ENCODE measurements around the gene SLN.

Gene SLN

DNA sequence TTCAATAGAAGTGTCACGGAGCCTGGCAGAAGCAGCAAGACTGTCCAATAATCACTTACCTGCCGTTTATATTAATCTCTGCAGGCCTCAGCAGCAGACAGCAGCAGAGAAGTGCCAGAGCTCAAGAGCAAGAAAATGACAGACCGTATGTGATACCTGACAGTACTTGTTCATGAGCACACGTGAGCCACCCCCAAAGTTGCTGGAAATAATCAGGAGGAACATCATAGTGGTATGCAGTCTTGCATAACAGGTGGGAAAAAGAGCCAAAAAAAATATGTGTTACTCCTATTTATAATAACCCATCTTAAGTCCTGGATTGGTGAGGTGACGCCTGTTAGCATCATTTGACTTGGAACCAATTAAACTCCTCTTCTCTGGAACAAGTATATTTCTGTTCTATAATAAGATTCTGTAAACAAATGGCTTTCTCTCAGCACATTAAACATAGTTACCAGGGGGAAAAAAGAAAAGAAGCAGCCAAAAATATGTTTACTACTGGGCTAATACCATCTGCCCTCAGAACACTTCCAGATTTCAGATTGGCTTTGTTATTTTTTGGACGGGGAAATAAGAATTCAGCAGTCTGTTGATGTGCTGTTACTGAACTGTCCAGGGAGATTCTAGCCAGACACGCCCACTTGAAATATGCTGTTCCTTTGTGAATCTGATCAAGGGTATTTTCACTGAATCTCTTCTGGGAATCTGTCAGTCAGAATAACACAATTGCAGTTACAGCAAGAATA, 7.9 kb upstream of the SLN start:
- DNase-seq (ENCODE audit: low read depth) = no peak

DNA sequence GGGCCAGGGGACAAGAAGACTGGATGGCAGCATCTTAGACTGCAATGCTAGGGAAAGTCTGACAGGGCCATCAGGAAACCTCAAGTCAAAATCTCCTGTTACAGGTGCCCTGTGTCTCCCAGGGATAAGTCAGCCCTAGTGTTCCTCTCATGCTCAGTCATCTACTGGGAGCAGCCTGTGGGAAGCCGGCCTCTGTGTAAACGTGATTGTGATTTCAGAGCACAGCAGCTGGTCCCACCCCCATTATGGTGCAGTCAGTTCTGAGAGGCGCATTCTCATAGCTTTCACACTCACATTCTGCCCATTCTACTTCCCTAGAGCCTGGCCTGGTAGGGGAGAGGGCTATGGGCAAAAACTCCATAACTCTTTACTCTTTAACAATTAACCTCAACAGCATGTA, 7.2 kb upstream of the SLN start:
- no peak for DNase-seq (ENCODE audit: low read depth)

DNA sequence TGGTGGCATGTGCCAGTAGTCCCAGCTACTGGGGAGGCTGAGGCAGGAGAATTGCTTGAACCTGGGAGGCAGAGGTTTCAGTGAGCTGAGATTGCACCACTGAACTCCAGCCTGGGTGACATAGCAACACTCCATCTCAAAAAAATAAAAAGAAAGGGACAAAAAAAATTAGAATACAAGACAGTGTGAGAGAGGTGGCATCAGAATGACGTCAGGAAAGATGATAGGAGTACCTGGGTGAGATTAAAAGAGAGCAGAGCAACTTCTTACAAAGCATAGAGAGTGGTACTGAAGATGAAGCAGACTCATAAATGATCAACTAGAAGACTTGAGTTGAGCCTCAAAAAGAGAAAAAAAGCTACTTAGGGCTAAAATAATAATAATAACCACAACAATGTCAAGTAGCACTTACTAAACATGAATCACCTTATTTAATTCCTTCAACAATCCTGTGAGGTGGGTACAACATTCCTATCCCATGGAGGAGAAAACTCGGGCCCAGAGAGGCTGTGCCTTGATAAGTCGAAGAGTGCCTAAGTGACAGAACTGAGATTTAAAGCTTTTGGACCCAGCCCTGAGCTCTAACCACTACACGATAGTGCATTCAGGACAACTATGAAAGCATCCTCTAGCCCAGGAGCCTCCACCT, 5.2 kb upstream of the SLN start:
- DNase-seq (ENCODE audit: low read depth) = no peak

DNA sequence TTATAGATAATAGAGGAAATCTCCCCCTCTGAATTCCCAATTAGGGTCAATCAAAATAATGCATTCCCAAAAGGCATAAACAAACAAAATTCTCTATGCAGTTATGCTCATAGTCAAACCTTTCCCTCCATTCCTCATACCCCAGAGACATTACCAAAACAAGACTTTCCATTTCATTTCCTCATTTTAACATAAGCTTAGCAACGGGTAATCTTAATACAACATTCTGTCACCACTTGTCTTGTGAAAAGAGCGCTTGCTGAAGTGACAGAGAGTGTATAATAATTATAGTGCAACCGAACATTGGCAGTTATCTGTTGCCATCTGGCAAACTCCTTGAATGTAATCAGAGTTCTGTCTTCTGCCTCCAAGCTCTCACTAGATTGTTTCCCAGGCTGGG, 1.2 kb upstream of the SLN start:
- DNase-seq (ENCODE audit: low read depth) = no peak

DNA sequence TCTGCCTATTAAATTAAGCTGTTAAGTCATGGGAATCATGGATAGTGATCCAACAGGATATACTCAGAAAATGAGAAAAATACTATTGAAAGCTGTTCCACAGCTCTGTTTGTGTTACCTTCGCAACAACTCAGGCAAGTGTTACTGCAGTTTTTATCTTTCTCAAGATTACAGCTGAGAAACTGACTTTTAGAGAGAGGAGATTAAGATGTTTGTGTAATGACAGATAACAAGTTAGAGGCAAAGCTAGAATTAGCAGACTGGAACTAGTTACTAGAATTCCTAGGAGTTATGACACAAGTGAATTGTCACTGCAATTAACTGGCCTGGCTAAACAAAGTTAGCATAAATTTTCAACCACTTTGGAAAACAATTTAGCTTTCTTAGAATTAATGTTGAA, 1.6 kb downstream of the SLN start:
- no peak for DNase-seq (ENCODE audit: low read depth)

DNA sequence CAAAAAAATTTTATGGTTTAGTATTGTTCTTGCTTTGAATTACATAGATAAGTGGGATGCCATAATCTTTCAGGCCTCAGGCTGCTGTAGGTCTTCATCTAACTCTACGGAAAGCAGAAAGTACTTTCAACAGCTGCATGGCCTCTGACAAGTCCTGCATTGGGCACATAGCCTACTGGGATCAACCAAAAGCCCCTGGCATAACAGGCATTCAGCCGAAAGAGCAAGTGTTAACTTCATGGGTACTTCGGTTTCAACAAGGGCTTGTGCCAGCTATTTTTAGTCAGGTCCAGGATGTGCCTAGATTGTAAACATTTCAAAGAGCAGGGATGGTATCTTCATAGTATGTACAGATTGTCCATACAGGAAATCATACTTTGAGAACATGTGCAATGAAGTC, 3.1 kb downstream of the SLN start:
- no peak for DNase-seq (ENCODE audit: low read depth)

DNA sequence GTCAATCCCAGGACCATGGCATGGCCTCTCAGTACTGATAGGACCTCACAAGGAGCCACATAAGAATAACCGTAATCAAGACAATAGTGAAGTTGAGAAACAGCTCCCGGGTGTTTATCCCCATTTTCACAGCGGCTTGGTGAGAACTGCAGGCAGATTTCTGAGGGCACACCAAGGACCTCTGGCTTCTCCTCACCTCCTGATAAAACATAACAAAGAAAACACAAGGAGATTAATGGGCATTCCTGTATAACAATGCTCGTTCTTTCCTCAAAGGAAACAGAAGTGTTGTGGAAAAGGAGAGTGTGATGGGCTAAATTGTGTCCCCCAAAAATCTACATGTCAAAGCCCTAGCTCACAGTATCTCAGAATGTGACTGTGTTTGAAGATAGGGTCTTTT, 4.0 kb downstream of the SLN start:
- no peak for DNase-seq (ENCODE audit: low read depth)

DNA sequence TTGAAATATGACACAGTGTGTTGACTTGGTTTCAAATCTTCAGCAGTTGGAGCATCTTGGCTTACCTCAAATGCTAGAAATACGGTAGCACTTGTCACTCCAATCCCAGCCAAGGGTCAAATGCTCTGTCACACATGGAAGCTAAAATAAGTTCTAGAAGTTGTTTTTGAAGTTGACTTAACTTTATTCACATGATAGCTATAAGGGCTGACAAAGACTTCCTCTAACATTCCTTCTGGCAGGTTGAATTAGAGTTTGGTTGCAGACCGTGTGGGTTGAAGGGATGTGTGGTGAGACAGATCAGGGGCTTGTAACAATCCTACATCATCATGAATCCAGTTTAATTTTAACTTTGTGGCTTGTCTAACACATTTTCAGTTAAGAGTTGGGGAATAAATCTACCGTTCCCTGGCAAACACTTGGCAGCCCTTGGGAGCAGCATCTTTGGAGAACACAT, 4.6 kb downstream of the SLN start:
- DNase-seq (ENCODE audit: low read depth) = no peak

DNA sequence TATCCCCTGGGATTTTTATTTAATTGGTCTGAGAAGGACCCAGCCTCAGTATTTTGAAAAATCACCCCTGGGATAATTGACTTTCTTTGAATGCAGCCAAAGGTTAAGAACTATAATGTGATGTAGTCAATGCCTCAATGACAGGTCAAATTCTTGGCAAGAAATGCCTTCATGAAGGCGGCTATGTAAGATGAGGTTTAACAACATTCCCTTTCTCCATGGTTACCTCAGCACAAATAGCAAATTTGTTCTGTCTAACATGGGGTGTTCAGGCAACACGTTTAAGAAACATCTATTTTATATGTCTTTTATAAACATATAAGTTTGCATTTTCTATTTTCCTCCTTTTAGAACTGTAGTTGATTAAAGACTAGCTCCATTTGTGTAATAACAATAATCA, 5.3 kb downstream of the SLN start:
- DNase-seq (ENCODE audit: low read depth) = no peak

DNA sequence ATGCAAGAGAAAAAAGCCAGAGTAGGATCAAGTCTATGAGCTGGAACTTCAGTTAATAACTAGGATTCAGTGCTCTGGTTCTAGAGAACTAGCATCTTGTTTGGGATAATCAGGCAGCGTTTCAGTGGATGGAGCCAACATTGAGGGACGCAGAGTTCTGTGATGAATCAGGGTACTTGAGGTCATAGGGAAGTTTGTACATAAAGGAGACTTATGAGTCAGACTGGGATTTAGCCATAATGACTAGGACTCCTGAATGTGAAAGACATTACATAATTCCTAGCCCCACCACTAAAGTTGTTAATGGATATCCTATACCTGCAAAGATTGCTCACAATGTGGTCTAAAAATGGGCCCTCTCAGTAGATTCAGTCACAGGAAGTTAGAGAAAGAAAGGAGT, 6.8 kb downstream of the SLN start:
- DNase-seq (ENCODE audit: low read depth) = no peak

DNA sequence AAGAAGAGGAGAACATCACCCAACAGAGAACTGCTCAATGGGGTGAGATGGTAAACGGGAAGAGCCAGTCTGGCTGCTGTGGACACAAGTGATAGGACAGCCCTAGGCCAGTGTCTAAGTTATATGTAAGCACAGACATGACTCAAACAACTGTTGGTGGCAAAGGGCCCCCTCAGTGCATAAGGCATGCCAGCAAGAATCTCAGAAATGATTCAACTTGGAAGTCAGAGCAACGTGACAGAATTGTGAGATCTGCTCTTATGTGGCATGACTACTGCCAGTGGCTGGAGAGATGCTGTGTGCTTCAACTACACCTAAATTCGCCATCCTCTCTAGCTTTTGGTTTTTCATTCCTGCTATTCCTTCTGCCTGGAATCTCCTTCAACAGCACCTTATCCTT, 7.4 kb downstream of the SLN start:
- DNase-seq (ENCODE audit: low read depth) = no peak

DNA sequence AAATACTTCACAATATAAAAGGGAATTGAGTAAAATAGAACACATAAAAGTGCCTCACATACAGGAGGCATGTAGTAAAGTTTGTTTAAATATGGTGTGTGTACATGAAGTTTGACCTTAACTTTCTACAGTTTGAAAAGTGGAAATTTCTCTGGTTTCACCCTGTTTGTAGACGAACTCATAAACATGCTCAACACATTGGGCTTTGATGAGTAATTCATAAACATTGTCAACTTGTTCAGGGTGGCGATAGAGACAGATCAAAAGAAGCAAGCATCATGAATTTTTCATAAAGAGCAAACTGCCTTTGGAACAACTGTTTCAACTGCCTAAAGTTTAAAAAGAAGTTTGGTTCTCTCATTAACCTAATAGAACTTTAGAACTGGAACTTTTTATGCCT, 9.1 kb downstream of the SLN start:
- DNase-seq (ENCODE audit: low read depth) = no peak

DNA sequence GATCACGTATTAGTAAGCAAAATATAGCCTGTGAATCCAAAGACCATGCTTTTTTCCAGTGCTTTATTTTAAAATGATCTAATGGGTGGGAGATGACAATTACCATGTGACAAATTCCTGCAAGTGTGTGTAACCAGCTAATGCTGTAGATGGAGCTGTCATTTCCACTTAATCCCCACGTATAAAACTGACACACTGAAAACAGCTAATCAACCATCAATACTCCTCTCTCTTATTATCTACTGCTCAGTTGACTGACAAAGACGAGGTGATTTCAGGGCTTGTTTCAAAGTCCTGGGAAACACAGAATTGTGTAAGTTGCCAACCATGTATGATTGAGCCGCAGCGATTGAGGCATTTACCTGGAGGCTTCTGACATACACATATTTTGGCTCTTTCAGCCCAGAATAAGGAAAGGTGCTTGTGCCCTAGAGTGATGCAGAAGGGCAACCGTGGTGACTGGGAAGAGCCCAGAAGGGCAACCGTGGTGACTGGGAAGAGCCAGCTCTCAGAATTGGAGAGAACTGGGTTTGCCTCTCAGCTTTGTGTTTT, 9.7 kb downstream of the SLN start:
- DNase-seq (ENCODE audit: low read depth) = no peak

DNA sequence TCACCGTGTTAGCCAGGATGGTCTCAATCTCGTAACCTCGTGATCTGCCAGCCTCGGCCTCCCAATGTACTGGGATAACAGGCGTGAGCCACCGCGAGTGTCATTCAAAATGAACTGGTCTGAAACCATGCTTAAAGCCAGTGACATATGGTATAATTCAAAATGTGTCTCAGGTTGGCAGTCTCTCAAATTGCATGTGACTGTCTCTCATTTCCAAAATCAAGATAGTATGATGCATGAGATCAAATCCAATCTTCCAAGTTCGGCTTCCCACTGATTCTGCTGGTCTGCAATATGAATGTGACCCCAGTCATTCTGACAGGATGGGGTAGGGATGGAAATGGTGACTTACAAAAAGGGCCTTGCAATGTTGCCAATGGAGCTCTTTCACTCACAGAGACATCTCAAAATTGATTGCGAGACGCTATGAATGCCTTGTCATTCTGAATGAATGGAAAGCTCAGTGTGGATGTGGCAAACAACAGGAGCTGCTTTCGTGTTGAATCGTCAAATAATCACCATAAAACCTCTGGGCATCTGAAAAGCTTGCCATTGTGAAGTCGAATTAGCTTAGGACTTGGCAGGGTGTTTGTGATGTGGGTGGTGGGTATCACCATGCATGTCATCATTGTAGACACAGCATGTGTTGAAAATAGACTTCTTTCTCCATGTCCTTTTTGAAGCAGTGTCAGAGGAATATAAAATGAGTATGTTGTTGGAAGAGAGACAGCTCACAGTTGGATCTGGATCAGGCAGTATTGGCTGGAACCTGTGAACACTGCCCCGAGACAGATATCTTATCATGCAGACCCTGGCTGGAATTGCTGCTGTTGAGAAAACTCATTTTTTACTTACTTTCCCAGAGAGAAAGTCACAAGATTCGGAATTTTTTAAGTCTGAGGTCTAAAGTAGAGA, 12.2 kb downstream of the SLN start:
- no peak for DNase-seq (ENCODE audit: low read depth)

DNA sequence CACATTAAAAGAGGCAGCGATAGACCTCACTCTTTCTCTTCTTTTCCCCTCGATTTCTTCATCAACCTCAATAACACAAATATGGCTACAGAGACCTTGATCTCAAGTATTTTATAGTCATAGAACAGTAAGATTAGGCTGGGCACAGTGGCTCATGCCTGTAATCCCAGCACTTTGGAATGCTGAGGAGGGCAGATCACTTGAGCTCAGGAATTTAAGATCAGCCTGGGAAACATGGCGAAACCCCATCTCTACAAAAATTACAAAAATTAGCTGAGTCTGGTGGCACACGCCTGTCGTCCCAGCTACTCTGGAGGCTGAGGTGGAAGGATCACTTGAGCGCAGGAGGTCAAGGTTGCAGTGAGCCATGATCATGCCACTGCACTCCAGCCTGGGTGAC, 14.6 kb downstream of the SLN start:
- DNase-seq (ENCODE audit: low read depth) = no peak

DNA sequence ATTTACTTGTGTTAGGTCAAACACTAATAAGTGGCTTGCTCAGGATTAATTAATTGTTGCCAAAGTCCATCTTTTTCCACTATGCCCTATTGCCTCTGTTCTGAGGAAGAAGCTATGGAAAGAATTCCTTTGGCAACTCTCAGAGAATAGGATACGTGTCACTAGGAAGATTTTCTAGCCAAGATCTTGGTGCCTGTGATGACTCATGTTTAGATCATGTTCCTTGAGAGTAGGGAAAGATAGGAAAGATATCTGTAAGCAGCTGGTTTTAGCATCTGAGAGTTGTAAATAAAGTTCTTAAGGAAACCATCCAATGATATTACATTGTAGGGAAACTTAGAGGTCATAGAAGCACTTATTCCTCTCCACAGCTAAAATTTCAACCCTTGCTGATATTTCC, 15.7 kb downstream of the SLN start:
- no peak for DNase-seq (ENCODE audit: low read depth)

DNA sequence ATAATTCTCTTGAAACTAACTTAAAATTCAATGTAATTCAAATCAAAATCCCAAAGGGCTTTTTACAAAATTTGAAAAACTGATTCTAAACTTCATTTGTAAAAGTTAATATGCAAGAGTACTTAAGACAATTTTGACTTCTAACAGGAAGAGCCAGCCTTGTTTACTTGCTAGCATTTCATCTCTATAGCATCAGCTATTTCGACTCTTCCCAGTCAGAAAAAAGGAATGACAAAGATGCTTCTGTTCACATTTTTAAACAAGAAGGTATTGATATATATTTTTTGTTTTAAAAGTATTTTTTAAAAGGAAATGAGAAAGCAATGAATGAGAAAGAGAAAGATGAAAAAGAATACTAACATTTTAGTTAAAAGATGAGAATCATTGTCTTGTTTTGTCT, 16.4 kb downstream of the SLN start:
- DNase-seq (ENCODE audit: low read depth) = no peak

DNA sequence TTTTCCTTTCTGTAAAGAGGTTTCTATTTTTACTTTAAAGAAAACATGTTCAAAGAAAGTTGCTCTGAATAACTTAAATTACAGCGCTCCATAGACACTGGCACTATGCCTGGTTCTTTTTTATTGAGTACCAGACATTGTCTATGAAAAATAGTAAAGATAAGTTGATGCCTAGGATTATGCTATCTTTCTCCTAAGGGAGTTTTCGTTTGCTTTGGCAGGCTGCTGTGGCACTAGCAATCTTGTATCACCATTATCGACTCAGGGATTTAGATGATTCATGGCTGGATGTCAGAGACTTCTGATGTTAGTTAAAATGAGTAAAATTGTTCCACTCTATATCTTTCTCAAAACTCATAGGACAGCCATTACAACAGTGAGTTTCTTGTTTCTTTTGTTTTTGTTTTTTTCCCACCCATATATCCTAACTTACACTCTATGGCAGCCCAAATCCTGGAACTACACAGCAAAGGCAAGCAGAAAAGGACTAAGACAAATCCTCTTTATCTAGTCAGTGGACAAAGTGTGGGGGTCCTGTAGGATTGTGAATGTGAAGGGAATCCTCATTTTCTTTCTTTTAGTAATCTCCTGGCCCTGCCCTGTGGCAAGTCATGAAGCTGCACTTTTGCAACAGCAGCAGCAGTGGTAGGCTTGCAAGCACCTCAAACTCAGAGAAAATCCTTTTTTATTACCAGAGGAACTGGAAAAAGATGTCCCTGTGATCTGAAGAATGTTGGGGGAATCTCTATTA, 20.7 kb downstream of the SLN start:
- no peak for DNase-seq (ENCODE audit: low read depth)

DNA sequence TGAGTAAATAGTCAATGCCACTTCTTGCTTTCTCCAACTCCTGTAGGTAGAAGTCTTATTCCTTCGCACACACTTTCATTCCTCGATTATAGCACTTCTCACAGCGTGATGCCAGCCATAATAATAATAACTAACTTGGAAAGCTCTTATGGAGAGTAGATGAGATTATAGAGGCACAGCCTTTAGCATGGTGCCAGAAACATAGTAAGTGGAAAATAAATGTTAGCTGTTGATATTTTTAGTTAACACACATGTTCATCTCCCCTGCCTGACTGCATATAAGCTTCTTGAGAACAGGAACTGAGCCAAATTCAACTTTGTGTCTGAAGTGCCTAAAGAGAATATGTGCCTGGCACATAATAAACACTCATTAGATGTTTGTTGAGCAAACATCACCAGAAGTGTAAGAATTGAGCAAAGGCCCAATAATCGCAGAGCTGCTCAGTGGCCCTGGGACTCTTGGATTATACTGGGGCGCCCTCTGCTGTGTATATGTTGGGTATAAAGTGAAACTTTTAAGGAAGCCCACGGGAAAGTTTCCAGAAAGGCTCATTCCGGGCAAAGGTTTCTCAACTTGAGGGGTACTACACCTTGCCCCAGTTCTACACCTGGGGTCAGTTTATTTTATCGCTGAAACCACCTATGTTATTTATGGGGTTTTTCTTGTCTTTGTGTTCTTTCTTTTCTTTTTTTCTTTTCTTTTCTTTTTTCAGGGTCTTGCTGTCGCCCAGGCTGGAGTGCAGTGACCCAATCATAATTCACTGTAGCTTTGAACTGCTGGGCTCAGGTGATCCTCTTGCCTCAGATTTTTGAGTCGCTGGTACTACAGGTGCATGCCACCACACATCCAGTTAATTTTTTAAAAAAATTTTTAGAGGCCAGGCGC, 22.3 kb downstream of the SLN start:
- DNase-seq (ENCODE audit: low read depth) = no peak

DNA sequence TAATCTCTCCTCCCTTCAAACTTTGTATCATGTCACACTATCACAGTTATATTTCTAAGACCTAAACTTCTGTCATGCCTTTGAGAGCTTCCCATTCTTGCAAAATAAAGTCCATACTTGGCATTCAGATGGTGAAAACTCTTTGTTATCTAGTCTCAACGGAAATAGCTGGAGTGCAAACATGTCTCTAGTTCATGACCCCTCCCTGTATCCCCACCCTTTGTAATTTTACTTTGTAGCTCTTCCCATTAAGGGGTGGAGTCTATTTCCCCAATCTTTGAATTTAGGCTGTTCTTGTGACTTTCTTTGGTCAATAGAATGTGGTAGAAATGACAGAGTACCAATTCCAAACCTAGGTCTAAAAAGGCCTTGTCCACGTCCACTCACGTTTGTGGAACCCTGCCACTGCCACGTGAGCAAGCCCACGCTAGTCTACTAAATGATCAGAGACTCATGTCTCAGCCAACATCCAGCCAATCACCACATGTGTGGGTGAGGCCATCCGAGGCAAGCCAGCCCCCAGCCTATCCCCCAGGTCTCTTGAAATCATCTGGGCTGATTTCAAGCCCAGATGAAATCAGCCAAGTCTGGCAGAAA, 23.4 kb downstream of the SLN start:
- no peak for DNase-seq (ENCODE audit: low read depth)

DNA sequence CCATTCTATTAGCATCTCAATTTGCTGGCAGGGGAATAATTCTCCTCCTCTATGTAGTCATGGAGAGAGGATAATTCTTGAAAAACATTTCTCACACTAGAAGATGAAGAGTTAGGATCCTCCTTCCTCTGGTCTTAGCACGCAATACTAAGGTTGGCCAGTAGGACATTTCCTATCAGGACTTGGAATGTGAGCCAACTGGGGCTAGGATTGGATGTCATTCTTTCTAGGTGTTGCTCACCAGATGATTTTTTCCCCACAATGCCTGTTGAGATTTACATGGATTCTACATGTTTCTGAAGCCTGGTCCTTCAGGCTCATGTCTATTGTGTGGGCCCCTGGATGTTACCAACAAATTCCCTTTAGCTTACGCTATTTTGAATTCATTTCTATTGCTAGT, 28.0 kb downstream of the SLN start:
- DNase-seq (ENCODE audit: low read depth) = no peak
